Stimulated activated CD4-positive, alpha-beta T cell treated with anti-CD3 and anti-CD28 coated beads, Interleukin-2, amount 100 ng/mL, for 48 hours (primary cell): ENCODE data around the gene FAM13B.
"Not testable (repeated sequence)": the region's sequence is repeated elsewhere in the genome, so short reads cannot be mapped to it uniquely, and the experiment has no call there.

Experiments used
- DNase-seq, 2 donors: peaks; one replicate each; pipeline ENCODE4 v3.0.0-alpha.2; 2020

Gene FAM13B

DNA sequence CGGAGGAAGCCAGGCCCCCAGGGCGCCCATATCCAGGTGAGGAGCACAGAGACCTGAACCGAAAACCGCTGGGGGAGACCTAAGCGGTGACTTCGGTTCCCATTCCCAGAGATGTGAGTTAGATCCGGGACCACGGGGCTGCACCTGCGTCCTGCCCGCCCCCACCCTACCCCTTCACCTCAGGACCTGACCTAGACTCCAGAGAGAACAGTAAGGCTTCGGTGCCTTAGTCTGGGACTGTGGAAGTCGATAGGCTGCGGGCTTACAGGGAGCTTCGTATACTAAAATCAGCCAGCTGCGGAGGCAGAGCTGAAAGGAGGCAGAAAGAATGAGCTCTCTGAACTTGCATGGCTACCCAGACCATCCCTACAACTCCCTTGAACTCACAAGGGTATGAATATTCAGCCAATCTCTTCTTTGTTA lies 518 bp upstream of the FAM13B start:
- DNase-seq: no peak

DNA sequence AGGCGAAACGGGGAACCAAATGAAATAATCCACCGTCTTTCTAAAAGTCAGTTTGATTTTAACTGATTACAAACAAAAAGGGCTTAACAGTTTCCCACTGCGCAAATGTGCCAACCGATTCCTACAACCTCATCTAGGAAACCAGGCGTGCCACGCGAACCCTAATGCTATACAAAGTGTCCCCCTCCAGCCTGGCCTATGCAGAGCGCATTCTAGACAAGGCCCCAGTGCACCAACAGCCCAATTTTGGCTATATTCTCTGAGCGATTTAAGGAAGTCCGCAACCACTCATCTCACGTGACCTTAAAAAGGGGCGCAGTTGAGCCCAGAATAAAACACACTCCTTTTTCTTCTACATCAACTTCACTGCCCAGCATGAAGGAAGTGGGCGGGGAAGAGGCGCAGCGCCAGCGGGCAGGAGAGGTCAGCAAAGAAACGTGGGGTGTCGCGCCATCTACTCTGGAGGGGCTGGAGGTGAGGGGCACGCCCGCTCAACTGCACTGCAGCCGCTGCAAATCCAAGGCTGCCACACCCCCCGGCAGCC lies 779 bp downstream of the FAM13B start:
- peak in 1 of 2 donors; percentile 2 for DNase-seq

DNA sequence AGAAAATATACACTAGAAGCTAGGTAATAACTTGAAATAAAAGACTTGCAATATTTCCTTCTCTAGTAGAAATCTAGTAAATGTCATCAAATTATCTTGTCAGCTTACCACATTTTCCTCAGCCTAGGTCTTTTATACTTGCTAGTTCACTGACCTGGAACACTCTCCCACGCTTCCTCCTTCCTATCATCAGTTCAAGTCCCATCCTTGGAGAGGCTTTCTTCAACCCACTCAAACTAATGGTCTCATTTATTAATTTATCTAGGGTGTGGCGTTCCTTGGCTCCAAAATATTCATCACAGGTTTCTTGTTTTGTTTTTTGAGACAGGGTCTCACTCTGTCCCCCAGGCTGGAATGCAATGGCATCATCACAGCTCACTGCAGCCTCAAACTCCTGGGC lies 2.9 kb downstream of the FAM13B start:
- DNase-seq: no peak

DNA sequence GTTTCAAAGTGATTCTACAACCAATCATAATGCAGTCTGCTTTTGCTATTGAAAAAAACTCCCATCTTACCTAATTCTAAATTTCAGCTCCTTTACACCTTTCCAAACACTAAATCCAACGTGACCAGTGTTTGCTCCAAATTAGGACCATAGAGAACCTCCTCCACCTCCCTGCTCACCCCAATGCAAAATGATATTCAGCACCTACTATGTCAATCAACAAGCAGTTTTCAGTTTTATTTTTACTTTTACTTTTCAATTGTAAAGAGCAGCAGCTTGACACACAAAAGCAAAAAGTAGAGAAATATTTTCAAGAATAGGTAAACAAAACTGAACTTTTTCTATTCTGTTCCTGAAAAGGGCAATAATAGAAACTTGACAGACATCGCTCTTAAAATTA lies 3.4 kb downstream of the FAM13B start:
- DNase-seq: no peak

DNA sequence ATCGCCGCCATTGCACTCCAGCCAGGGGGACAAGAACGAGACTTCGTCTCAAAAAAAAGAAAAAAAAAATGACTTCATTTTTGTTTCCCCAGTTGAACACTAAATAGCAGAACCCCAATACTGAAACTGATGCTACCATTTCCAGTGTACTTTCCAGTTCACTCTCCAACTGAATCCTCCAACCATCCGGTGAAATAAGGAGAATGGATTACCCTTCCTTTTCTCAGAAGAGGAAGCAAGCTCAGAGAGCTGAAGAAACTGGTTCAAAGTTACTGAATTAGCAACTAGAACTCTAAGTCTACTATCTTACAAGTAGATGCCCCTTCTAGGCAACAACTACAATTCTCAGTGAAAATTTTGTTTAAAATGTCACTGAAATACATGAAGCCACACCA lies 3.9 kb downstream of the FAM13B start:
- no peak for DNase-seq

DNA sequence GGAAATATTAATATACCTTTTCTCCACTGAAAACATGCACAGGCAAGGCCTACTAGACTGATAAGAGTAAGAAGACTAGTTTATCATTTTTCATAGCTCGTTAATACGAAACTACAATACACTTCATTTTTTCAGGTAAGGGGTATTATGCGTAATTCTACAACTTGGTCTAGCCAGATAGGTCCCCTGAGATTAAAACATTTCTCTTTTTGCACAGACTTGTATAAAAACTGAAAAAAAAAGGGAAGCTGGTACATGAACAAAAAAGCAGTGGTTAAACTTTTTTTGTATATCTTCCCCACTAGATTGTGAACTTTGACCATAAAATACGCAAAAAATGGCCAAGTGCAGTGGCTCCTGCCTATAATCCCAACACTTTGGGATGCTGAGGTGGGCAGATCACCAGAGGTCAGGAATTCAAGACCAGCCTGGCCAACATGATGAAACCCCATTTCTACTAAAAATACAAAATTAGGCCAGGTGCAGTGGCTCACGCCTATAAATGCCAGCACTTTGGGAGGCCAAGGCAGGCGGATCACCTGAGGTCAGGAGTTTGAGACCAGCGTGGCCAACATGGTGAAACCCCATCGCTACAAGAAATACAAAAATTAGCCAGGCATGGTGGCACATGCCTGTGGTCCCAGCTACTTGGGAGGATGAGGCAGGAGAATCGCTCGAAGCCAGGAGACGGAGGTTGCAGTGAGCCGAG lies 4.5 kb downstream of the FAM13B start:
- DNase-seq: not testable (repeated sequence)

DNA sequence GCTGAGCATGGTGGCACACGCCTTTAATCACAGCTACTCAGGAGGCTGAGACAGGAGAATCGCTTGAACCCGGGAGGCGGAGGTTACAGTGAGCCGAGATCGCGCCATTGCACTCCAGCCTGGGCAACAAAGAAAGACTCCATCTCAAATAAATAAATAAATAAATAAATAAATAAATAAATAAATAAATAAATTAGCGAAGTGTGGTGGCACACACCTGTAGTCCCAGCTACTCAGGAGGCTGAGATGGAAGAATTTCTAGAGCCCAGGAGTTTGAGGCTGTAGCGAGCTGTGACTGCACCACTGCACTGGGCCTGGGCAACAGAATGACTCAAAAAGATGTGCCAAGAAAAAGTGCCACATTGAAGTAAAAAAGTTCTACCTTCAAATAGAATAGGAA lies 6.1 kb downstream of the FAM13B start:
- not testable (repeated sequence) for DNase-seq

DNA sequence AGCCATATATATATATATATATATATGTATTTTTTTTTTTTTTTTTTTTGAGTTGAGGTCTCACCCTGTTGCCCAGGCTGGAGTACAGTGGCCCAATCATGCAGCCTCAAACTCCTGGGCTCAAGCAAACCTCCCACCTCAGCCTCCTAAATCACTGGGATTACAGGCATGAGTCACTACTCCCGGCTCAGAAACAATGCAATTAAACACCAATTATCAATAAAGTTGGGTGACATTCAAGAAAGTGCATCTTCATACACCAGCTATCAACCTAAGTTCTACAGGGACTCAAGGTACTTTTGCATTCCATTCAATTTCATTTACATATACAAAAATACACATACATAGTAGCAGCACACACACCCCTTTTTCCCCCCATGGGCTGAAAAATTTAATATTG lies 7.6 kb downstream of the FAM13B start:
- DNase-seq: no peak

DNA sequence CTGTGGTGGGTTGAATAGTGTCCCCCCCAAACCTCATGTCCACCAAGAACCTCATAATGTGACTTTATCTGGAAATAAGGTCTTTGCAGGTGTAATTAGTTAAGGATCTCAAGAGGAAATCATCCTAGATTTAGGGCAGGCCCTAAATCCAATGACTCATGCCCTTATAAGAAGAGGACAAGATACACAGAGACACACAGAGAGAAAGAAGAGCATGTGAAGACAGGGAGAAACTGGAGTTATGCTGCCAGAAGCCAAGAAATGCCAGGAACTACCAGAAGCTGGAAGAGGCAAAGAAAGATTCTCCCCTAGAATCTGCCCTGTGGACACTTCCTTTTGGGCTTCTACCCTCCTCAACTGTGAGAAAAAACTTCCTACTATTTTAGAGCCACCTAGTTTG lies 8.8 kb downstream of the FAM13B start:
- DNase-seq: no peak

DNA sequence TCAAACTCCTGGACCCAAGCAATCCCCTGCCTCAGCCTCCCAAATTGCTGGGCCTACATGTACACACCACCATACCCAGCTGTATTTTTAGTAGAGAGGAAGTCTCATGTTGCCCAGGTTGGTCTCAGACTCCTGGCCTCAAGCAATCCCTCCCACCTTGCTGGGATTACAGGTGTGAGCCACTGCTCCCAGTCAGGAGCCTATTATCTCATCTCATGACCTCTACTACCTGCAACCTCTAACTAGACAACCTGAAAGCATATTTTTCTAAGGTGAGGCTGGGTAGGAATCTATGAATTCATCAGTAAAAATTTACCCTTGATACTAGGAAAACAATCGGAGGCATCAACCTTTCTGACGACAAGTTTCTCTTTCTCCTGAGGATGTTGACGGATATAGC lies 10.0 kb downstream of the FAM13B start:
- DNase-seq: no peak

DNA sequence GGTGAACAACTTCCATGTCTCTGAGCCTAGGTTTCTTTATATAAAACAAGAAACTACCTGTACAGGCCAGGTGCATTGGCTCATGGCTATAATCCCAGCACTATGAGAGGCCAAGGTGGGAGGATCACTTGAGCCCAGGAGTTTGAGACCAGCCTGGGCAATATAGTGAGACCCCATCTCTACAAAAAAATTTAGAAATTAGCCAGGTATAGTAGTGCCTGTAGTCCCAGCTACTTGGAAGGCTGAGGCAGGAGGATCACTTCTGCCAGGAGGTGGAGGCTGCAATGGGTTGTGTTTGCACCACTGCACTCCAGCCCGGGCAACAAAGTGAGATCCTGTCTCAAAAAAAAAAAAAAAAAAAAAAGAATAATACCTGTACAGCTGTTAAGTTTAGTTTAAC lies 11.1 kb downstream of the FAM13B start:
- DNase-seq: no peak

DNA sequence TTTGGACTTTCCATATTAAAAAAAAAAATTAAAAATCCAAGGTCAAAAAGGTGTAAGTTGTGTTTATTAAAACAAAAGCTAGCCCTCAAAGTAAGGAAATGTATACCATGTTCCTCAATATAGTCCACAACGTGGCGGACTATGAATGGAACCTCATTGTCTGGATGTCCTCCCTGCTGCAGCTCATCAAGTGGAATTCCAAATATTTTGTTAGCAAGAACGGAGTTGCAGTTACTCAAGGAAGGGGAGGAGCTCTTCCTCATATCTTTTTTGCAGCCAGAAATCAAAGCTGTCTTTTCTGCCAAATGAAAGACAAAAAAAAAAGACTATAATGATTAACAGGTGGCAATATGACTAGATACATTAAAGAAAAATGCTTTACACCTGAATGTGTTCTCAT lies 14.0 kb downstream of the FAM13B start:
- no peak for DNase-seq

DNA sequence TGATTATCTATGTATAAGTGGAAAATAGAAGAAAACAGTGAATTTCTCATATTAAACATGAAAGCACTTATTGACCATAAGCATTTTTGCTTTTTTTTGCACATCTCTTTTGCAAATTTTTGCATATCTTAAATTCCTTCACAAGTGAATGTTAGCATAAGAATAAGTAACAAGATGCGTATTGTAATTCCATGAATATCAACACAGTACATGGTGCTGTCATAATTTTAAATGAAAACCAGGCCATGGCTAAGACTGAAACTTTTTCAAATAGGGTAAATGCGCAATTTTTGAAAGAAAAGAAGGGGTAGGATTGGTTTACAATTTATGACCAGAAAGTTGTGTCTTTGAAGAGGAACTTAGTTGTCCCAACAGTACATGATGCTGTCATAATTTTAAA lies 17.0 kb downstream of the FAM13B start:
- DNase-seq: no peak

DNA sequence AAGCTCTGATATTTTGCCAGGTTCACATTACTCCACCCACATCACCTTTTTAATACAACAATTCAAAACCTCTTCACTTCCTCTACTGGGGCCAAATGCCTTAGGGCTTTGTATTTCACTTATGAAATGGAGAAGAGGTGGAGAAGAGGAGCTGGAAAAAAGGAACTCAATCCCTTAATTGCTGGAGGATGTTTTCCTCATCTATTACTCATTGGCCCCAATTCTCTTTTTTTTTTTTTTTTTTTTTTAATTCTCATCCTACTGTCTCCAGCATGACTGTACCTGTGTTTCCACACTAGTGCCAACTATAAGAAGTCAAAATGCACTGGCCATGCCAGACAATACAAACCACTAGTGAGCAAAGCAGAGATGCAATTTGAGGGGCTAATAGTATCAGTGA lies 20.9 kb downstream of the FAM13B start:
- no peak for DNase-seq

DNA sequence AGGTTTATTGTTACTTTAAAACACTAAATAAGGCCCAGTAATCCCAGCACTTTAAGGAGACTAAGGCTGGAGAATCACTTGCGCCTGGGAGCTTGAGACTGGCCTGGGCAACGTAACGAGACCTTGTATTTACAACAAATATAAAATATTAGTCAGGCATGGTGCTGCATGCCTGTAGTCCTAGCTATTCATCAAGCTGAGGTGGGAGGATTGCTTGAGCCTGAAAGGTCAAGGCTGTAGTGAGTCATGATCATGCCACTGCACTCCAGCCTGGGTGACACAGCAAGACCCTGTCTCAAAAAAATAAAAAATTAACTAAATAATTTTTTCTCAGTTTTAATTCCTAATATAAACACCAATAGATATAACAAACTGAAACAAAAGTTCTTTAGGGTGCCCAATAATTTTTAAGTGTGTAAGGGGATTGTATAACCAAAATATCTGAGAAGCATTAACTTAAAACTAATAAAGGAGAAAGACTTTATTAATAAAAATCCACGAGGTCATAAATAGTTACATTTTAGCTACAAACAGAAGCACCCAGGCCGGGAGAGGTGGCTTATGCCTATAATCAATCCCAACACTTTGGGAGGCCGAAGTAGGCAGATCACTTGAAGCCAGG lies 32.7 kb downstream of the FAM13B start:
- DNase-seq: no peak

DNA sequence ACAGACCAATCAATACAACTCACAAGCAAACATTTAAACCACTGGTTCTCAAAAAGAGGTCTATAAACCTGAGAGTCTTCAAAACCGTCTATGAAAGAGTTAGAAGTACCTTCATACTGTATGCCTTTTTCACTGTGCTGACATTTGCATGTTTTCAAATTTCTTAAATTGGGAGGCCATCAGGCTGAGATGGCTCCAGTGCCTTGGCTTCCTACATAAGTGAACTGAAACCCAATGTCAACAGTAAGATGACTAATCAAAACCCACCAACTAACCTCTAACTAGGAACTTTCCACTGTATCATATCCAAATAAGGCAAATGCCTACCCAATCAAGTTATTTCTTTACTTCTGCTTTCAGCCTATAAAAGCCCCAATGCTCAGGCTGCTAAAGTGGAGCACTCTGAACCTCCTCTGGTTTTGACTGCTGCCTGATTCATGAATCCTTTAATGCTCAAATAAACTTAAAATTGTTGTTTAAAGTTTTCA lies 35.1 kb downstream of the FAM13B start:
- peak in 1 of 2 donors; percentile 2 for DNase-seq

DNA sequence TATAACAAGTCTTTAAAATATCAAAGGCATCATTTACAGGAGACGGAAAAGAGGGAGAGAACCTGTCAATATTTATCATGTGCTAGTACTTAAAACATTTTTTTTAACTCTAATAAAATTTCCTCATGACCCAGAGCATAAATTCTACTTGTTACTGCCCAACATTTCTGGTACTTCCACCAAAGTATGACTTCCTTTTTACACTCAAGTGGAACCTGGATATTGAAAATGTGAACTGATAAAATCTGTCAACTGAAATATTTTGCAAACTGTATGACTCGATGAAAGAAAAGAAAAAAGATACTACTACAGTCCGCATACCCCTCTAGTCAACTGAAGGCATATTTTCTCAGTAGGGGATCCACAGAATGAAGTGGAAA lies 37.1 kb downstream of the FAM13B start:
- no peak for DNase-seq

DNA sequence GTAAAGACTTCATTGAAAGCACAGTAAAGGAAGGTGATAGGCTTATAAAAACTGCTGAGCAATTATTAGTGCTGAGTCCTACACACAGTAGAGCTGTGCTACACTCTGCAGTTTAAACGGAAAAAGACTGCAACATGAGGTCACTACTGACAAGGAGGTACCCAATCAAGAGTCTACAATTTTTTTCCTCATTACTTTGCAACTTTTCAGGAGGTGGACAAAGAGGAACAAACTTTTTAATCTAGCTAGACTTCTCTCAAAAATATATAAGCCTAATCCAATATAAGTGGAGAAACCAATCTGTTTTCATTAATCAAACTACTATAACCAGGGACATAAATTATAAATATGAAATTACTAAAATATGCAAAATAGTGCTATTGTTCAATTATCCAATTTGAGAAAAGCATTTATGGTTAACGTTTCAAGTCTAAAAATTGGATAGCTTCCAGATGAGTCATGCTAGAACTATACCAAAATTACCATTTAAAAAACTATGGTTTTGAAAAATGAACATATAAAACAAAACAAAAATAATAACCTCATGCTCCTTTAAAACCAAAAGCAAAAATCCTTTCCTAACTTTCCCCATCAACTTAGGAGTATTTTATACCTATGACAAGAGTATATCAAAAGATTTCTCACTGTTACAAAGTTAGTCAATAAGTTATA lies 37.7 kb downstream of the FAM13B start:
- no peak for DNase-seq

DNA sequence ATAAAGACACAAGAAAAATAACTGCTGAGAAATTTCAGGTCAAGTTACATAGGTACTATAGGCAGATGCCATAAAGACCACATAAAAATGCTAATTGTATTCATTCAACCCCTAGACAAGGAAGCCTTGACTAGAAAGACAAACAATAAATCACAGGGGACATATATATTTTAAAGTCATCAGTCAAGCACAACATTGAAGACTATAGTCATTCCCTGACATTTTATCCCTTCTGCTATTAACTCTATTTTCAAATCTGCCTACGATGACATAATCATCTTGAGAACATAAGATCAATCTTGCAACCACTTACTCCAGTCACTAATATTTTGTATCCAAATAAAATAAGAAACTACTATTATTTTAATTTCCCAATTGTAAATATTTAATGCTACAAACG lies 38.3 kb downstream of the FAM13B start:
- DNase-seq: no peak

DNA sequence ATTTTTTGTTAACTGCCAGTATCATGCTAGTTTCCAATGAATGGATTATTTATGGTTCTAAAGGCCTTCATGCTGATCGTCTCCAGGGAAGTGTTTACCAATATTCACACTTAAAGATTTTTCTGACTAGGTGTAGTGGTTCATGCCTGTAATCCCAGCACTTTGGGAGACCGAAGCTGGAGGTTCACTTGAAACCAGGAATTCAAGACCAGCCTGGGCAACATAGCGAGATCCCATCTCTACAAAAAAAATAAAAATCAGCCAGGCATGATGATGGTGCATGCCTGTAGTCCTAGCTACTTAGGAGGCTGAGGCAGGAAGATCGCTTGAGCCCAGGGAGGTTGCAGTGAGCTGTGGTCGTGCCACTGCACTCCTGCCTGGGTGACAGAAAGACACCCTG lies 43.5 kb downstream of the FAM13B start:
- no peak for DNase-seq

DNA sequence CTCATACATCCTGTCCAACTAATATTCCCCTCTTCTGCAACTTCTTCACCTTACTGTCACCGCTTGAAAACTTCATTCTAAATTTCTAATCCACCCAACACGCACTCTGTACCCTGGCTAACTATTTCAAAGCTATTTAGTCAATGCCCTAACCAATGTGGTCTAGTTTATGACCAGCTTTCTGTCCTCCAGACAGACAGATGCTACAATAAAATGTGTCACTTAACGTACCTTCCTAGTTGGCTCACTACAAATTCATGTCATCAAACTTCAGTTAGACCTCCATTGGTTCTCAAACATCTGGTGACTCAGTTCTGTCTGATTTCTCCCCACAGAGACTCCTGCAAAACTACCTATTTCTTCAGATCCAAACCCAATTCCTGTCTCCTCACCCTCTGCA lies 57.7 kb downstream of the FAM13B start:
- DNase-seq: no peak

DNA sequence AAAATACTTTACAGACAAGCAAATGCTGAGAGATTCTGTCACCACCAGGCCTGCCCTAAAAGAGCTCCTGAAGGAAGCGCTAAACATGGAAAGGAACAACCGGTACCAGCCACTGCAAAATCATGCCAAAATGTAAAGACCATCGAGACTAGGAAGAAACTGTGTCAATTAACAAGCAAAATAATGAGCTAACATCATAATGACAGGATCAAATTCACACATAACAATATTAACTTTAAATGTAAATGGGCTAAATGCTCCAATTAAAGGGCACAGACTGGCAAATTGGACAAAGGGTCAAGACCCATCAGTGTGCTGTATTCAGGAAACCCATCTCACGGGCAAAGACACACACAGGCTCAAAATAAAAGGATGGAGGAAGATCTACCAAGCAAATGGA lies 62.5 kb downstream of the FAM13B start:
- DNase-seq: not testable (repeated sequence)

DNA sequence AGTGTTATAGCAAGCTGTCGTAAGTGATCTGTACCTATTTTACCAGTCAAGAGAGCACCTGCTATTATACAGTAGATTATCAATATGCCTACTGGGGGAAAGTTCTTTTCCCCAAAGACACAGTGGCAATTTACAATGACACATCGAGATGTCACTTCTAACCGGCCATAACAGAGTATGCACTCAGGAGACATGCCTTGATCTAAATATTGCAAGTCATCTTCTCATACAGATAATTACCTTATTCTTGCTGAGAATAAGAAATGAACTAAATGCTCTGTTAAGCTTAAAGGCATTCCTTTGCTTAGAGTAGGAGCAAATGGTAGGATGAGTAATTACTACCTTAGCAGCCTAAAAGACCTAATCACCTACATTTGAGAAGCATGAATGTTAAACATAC lies 72.1 kb downstream of the FAM13B start:
- no peak for DNase-seq

DNA sequence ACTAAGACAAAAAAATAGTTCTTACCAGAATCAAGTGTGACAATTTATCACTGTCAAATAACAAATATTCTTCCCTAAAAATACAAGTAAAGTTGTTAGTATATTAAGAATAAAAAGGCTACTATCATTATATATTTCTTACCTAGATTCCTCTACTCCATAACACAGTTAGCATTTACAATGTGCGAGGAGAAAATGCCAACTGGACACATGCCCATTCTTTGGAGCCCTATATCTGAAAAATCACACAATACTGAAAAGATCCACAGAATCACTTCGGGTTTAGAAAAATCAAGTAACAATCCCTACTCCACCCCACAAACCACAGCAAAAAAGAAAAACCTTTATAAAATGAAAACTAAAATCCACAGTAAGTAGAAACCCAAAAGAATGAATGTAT lies 72.7 kb downstream of the FAM13B start:
- DNase-seq: no peak
